ENCODE data around the gene DFFA. TPM values are rescaled to one million over a fixed set of nuclear protein-coding genes. Genes with fewer than 3 reads are reported as not detected.
"Not testable (repeated sequence)": the region's sequence is repeated elsewhere in the genome, so short reads cannot be mapped to it uniquely, and the experiment has no call there.

DFFA gene
- polyA plus RNA-seq, 3 donors: 43.0 to 45.2 (median 45.2) TPM

DNA sequence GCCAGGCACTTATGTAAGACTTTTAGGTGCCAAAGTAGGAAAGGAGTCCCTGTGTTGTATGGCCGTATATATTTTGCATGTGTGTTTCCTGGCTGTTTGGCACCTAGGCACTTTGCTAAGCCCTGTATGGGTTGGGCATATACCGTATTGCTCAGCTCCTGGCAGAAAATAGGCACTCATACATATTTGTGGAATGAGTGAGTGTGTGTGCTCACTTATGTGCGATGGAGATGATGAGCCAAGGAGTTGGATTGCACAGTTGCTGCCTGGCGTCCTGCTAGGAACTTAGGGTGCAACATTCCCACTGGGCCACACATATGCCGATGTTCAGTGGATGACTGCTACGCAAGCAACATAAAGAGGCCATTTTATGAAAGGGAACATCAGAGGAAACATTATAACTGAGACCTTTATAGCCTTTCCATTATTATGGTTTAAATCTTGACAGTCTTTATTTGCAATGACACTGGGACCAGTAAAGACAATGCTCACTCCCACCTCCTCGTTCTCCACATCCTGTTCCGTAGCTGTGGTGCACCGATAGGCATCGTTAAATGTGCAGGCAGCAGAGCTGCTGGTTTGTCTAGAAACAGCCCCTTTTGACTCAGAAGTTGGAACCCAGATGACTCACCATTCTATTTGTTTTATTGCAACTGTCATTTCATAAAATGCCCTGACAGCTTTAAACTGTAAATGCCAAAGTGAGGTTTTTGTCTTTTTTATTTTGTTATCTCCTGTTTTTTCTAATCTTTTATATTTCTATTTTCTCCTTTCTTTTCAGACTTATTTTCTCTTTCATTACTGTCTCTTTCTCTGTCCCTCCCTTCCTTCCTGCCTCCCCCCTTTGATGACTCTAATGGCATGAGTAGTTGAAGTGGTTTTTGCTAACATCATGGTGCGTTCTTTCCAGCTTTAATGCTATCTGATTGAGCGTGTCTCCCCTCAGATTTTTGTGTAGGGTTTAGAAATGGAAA lies 38.5 kb upstream of the DFFA start:
- DNase-seq (ENCODE audit: extremely low read depth in 1 of 11, low read depth in 9 of 11, low spot score in 4 of 11): no peak

DNA sequence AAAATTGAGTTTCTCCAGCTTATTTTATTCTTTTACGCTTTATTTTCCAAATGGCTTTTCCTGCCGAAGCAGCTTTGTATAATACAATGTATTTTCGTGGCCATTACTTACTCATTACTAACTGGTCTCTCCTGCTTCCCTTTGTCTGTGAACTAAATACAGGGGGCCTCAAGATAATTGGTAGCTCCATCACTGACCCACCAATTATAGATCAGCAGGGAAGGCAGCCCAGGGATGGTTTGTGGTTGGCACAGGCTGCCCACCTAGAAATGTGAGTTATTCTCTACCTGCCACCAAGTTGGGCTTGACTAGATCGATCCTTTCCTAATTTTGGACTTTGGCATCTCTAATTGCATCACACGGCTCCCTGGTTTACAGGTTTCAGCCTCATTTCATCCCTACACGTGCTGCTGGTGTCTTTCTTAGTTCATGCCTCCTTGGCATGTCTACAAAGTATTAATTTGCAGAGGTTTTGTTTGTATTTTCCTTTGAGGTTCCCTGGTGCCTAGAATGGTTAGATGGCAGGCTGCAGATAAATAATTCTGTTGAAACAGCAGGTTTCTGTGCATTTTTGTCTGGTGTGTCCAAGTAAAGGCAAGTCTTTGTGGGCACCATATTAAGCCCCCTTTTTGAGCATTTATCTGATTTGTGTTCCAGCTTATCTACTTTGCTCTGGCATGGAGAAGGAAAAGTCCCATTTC lies 37.6 kb upstream of the DFFA start:
- DNase-seq (ENCODE audit: extremely low read depth in 1 of 11, low read depth in 9 of 11, low spot score in 4 of 11): no peak

DNA sequence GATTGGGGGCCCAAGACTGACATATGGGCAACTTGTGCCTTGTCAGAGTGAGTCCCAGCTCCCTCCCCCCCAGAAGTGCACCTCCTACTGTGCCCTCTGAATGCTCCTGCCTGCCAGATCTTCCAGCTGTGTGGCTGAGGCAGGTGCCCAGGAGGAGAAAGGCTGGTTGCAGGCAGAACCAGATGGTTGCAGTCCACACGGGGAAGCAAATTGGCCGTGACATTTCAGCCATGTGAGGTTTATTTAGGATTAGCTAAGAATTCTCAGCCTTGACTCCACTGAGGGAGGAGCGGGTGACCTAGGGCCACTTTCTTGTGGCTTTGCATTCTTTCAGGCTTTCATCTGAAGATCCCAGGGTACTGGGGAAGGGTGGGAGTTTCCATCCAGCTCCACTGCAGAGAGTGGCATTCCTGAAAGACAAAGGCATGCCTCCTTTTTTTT lies 36.2 kb upstream of the DFFA start:
- peak in 2 of 11 donors; percentile 56 to 61 for DNase-seq (ENCODE audit: extremely low read depth in 1 of 11, low read depth in 9 of 11, low spot score in 4 of 11)

DNA sequence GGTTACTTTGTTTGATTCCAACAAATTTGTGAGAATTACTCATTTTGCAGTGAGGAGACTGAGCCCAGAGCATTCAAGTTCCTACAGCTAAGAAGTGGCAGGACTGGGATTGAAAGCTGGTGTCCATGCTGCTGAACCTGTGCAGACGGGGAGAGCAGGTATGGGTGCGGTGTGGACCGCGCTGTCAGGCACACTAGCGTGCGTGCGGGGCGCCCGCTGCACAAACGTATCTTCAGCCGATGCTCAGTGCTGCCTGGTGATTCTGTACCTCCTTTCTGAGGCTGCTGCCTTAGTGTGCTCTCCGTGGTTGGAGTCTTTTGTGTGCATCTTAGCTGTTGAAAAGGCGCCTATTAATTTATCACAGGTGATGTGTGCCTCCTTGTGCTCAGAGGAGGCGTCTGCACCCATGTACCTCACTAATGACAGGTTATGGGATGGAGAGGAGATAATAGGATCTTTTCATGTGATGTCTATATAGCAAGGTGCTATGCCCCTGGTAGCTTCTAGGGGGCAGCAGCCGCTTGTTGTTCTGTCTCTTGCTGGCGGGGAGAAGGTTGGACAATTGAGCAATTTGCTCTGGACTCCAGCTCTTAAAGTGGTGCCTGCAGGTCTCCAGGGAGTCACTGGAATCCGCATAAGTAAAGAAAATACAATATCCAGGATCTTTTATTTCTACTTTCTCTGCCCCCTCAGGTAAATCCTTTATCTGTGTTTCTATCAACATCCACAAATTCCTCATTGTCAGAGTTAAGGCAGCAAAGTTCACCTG lies 35.0 kb upstream of the DFFA start:
- DNase-seq (ENCODE audit: extremely low read depth in 1 of 11, low read depth in 9 of 11, low spot score in 4 of 11): no peak

DNA sequence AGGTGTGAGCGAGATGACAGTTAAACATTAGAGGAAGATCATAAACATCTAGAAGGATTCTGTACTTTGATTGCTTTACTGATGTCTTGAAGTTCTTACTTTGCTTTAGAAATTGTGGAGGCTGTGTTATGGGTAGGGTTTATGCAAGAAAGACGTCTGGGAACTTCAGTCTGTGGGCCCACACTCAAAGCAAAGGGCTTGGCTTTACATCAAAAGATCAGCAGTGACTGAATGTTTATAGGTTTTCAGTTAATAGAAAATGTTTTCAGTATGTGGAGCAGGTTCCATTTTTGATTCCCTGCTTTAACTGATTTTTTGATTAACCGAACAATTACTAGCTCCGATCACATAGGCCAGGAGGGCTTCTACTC lies 34.3 kb upstream of the DFFA start:
- no peak for DNase-seq (ENCODE audit: extremely low read depth in 1 of 11, low read depth in 9 of 11, low spot score in 4 of 11)

DNA sequence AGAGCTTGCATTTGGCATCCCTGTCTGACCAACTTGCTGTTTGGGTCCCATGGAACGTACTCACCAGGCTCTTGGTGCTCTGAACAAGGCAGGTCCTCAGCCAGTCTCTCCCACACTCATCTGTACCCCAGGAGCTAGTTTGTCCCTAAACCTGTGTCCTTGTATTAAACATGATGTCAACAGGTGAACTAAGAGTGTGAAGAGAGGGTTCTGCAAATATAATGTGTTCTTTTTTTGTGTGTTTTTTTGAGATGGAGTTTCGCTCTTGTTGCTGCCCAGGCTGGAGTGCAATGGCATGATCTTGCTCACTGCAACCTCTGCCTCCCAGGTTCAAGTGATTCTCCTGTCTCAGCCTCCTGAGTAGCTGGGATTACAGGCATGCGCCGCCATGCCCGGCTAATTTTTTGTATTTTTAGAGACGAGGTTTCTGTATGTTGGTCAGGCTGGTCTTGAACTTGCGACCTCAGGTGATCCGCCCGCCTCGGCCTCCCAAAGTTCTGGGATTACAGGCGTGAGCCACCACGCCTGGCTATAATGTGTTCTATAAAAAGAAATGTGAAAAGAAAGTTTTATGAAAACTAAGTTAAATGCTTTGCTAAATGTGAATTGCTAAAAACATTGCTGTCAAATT lies 33.8 kb upstream of the DFFA start:
- not testable (repeated sequence) for DNase-seq (ENCODE audit: extremely low read depth in 1 of 11, low read depth in 9 of 11, low spot score in 4 of 11)

DNA sequence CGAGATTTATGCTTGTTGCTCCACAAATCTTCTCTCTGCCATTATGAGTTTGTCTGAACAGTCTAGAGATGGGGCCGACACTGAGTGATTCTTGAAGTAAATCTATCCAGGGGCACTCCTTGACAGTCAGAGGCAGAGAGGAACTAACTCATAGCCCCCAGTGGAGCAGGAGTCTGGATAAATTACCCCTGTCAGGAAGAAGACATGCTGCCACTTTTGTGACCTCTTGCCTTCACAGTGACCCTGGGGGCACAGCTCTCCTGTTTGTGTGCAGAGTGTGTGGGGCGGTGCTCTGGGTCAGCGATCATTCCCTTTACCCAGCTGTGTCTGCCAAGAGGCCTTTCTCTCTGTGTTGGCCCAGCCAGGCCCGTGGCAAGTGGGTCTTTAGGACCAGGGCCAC lies 31.9 kb upstream of the DFFA start:
- no peak for DNase-seq (ENCODE audit: extremely low read depth in 1 of 11, low read depth in 9 of 11, low spot score in 4 of 11)

DNA sequence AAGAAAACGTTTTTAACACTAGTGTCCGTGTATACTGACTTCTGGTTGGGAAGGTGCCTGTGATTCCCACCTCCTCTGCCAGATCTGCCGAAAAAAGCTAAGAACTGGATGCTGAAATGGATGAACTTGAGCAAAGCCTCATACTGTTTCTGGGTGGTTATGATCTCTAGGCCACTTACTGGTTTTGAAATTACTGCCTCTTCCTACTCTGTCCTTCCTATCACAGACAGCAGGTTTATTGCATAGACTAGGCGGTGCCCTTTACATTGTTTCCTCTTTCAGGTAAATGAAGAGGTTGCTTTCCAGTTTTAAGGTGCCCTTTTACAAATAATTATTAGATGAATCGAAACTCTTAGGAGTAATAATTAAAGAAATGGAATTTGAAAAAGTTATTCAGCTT lies 29.9 kb upstream of the DFFA start:
- DNase-seq (ENCODE audit: extremely low read depth in 1 of 11, low read depth in 9 of 11, low spot score in 4 of 11): no peak

DNA sequence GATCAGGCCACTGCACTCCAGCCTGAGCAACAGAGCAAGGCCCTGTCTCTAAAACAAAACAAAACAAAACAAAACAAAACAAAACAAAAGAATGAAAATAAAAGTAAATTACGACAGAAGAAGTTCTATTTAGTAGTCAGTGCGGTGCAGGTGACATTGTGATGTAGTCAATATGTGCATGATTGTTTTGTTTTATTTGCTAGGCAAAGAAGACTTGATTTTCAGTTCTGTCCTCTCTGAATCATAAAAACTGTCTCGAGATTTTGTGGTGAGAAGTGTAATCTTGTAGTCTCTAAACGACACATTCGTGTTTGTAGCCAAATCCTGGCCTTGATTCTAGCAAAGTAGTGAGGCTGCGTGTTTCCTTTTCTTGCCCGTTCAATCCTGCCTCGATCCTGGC lies 25.9 kb upstream of the DFFA start:
- no peak for DNase-seq (ENCODE audit: extremely low read depth in 1 of 11, low read depth in 9 of 11, low spot score in 4 of 11)

DNA sequence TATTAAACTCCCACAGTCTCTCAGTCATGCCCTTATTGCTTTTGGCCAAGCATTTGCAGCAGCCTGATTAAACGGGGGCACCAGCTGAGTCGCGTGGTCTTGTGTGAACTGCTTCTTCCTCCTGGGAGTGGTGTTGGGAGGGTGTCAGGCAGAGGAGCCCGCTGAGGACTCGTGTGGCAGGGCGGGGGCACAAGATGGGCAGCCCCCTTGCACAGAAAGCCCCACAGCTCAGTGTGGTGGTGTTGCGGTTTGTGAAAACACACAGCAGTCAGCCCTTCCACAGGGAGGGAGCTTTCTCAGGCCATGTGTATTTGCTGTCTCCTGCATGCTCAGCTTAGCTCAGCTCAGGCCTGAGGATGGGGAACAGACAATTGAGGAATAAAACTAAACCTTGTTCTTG lies 24.8 kb upstream of the DFFA start:
- DNase-seq (ENCODE audit: extremely low read depth in 1 of 11, low read depth in 9 of 11, low spot score in 4 of 11): no peak

DNA sequence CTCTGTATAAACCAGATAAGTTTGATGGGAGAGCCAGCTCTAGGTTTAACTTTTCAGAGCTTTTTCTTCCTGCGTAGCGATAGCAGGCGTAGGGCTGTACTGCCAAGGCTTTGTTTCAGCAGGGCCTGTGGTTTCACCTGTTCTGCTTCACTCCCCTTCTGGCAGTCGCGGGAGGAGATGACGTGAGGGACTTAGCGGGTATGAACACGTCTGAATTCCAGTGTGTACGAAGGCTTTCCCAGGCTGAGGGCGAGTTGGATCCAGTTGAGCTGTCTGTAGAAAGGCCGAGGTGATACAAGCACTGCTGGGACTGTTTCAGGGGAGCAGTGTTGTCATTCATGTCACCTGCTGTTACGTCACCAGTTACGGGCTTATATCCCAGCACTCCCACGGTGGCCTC lies 23.6 kb upstream of the DFFA start:
- DNase-seq (ENCODE audit: extremely low read depth in 1 of 11, low read depth in 9 of 11, low spot score in 4 of 11): peak in 3 of 11 donors; percentile 70 to 73 (median 71)

DNA sequence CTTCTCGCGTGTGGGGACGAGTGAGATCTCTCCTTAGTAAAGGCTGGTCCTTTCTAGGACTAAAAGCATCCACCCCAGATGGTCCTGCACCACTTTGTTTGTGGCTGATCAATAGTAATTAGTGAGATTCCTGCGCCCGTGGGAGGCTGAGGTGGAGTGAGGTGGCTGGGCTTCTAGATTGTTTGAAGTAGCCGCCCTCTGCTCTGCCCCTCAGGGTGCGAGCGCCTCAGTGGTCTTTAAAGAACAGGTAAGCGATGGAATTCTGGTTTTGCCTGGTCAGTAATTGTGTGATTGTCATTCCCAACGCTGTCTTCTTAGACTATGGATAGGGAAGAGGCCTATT lies 23.1 kb upstream of the DFFA start:
- no peak for DNase-seq (ENCODE audit: extremely low read depth in 1 of 11, low read depth in 9 of 11, low spot score in 4 of 11)

DNA sequence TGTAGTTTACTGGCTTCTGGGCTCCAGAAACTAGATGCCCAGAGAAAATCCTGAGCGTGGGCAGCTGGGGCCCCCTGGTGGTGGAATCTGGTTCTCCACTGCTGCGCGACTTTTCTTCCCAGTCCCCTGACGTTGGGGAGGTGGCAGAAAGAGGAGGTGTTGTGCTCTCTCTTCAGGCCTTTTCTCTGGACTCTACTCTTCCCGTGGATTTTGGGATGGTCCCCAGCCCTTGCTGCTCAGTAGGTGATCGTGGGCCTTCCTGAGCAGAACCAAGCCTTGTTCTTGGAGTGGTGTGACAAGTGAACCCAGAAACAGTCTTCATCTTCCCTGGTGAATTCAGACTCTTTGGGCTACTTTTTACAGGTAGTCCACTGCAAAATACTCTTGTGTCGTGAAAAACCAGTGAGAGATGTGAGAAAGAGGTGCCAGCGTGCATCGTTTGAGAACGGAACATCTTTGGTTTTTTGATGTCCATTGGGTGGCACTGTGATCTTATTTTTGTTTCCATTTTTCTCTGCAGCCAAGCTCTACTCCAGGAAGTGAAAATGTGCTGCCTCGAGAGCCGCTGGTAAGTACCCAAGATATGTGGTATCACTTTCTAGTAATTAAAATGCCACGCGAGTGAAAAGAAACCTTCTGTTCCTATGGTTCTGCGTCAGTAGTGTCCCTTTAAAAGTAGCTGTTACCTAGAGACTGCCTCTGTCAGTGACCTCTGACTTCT lies 22.6 kb upstream of the DFFA start:
- DNase-seq (ENCODE audit: extremely low read depth in 1 of 11, low read depth in 9 of 11, low spot score in 4 of 11): peak in 3 of 11 donors; percentile 64 to 72 (median 67)

DNA sequence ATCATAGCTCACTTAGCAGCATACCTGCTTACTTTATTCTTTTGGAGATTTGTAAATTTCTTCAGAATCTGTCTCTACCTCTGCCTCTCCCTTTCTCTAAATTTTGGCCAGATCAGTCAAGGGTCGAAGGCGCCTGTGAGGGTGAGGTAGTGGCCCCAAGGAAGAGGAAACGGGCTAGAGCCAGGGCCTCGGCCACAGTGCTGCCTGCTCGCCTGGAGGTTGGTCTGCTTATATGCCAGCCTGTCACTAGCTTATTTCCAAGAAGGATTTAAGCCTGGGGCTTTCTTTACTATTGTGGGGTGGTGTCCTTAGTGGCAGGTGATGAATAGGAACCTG lies 22.1 kb upstream of the DFFA start:
- DNase-seq (ENCODE audit: extremely low read depth in 1 of 11, low read depth in 9 of 11, low spot score in 4 of 11): no peak

DNA sequence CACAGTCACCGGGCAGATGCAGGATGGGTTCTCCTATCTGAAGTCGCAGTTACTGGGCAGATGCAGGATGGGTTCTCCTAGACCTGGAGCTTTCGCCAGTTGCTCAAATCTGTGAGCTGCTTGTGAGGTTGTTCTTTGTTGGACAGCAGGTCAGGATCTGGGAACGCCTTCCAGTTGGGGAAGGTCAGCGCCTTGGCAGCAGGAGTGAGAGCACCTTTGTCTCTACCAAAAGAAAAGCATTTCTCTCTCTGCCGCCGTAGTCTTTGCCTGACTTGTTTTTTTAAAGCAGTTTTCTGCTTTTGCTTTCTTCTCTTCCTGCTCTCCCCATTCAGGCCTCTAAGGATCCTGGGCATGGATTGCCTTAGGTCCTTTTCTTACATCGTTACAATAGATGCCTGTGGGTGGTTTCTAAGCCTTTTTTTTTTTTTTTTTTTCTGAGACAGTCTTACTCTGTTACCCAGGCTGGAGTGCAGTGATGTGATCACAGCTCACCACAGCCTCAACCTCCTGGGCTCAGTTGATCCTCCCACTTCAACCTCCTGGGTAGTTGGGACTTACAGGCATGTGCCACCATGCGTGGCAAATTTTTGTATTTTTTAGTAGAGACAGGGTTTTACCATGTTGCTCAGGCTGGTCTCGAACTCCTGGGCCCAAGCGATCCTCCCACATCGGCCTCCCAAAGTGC lies 18.1 kb upstream of the DFFA start:
- DNase-seq (ENCODE audit: extremely low read depth in 1 of 11, low read depth in 9 of 11, low spot score in 4 of 11): no peak

DNA sequence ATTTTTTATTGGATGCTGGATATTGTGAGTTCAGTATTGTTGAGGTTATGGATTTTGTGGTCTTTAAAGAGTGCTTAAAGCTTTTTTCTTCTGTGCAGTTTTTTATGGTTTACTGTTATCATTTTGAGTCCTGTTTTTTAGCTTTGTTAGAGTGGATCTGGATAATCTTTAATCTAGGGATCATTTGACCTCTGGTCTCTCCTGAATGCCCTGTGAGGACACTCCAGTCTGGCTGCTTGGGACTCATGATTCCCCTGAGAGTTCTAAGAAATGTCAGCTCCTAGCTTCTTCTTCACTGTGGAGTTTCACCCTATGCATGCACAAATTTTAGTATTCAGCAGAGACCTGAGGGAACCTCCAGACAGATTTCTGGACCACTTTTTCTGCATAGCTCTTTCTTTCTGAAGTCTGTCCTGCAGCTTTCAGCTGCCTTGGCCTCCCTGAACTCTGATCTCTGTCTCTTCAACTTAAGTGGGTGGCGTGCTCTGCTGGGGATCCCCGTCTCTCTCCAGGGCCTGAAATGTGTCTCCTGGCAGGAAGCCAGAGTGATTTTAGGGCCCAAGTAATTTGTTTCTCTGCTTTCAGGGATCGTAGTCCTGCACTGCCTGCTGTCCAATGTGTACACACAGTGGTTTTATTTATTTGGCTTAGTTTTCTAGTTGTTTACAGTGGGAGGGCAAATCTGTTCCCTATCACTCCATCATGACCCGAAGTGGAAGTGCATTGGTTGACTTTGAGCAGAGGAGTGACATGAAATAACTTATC lies 17.1 kb upstream of the DFFA start:
- no peak for DNase-seq (ENCODE audit: extremely low read depth in 1 of 11, low read depth in 9 of 11, low spot score in 4 of 11)

DNA sequence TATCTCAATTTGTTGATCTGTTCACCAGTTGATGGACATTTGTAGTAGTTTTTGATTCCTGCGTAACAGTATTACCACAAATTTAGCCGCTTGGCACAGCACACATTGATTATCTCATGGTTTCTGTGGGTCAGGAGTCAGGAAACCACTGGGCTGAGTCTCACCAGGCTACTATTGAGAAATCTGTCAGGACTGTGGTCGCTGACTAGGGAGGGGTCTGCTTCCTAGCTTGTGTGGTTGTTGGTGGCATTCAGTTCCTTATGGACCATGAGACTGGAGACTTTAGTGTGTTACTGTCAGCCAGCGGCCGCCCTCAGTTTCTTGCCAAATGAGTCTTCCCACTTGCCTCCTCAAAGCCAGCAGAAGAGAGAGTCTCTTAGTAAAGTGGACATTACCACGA lies 12.2 kb upstream of the DFFA start:
- DNase-seq (ENCODE audit: extremely low read depth in 1 of 11, low read depth in 9 of 11, low spot score in 4 of 11): no peak

DNA sequence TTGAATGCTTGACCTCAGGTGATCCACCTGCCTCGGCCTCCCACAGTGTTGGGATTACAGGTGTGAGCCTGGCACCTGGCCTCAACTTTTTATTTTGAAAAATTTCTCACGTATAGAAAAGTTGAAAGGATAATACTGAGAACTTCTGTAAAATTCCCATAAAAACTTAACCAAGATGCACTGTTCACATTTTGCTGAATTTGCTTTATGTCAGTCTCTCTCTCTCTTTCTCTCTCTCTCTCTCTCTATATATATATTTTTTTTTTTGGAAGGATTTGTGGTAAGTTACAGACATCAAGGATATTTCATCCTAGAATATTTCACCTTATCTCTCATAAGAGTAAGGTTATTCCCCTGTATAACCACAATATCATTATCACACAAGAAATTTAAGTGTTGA lies 8.3 kb upstream of the DFFA start:
- no peak for DNase-seq (ENCODE audit: extremely low read depth in 1 of 11, low read depth in 9 of 11, low spot score in 4 of 11)
